ENCODE results near the gene NALCN.

- TF ChIP-seq CTCF (IDR thresholded peaks at IDR 0.05) (no peak), POLR2AphosphoS5 (IDR thresholded peaks at IDR 0.05) (no peak), POLR2A (IDR thresholded peaks at IDR 0.05) (no peak)
These were observed 109.5 kb downstream of the NALCN start for GRCh38 chr13:101306773-101307172.
